Left ventricle myocardium superior (tissue), 1 donor: ENCODE results near the gene USP9Y. TPM values are rescaled to one million over a fixed set of nuclear protein-coding genes. Genes with fewer than 3 reads are reported as not detected.
"Not testable (repeated sequence)": the region's sequence is repeated elsewhere in the genome, so short reads cannot be mapped to it uniquely, and the experiment has no call there.

Experiments used
- ATAC-seq: fragments of 200-7000 bp; cut with Tn5 transposase; one replicate; pipeline ENCODE4 v1.9.1; 2020; ENCODE audit warnings: mild to moderate bottlenecking, moderate library complexity
- DNase-seq: peaks from one replicate; pipeline ENCODE4 v3.0.0-alpha.2; 2020
- intact Hi-C: fragments of 100-400 bp; cut with micrococcal nuclease; formaldehyde crosslinking; loops from one replicate; pipeline ENCODE4 v1.11.0; 2022
- long read RNA-seq: library from polyadenylated mRNA; unstranded; transcript quantifications from one replicate; pipeline ENCODE4 v2.0.0, GENCODE V29; 2021
- total RNA-seq: library from RNA; stranded (reverse); fragmentation: NEBNext Ultra II Directional; extraction: Animal tissue kit (Norgen Biotek cat#: 25700); gene quantifications from one replicate; pipeline ENCODE4 v1.2.1, GENCODE V29; 2021
- donor health status: DM: no; HTN: yes; CAD: no; lungs with severe emphysema.

Gene USP9Y
- 21.1 TPM for total RNA-seq
- long read RNA-seq, partial matches to known transcripts = 6 of 8 reads
- long read RNA-seq, other reads (novel, unspliced or antisense) = 2 of 8 reads

GRCh38 chrY:12701181-12701695, at the start of gene USP9Y:
TSS of gene USP9Y (plus strand) at chrY:12701231. CDS start at chrY:12709448, 8,217 bp downstream.
- intact Hi-C loops = no loop called here
- DNase-seq = no peak
- no peak for ATAC-seq

- intact Hi-C loops = no loop called here
- peak; percentile 82 for ATAC-seq
- DNase-seq = no peak
Measured at GRCh38 chrY:12651621-12652036, 49.4 kb upstream of the USP9Y start.

- intact Hi-C loops = no loop called here
- DNase-seq (peak; percentile 83), ATAC-seq (peak; percentile 97)
Measured at GRCh38 chrY:12661745-12662681, 39.0 kb upstream of the USP9Y start.

GRCh38 chrY:12662745-12663591, 38.1 kb upstream of the USP9Y start:
- peak; percentile 51 for ATAC-seq
- intact Hi-C loops = no loop called here

GRCh38 chrY:12663845-12664244, 37.2 kb upstream of the USP9Y start:
- intact Hi-C loops, ATAC-seq, DNase-seq: not testable (repeated sequence)

More at GRCh38 chrY:12662745-12663591, 38.1 kb upstream of the USP9Y start:
- peak; percentile 32 for DNase-seq

- ATAC-seq (no peak), DNase-seq (no peak)
- intact Hi-C loops = no loop called here
Measured at GRCh38 chrY:12678111-12678510, 22.9 kb upstream of the USP9Y start.

GRCh38 chrY:12681535-12681934, 19.5 kb upstream of the USP9Y start:
- no peak for ATAC-seq
- intact Hi-C loops = no loop called here
- no peak for DNase-seq

GRCh38 chrY:12688337-12688736, 12.7 kb upstream of the USP9Y start:
- intact Hi-C loops = no loop called here

GRCh38 chrY:12700087-12700486, 944 bp upstream of the USP9Y start:
- intact Hi-C loops = no loop called here
- ATAC-seq = no peak
- DNase-seq = no peak

More at GRCh38 chrY:12688337-12688736, 12.7 kb upstream of the USP9Y start:
- ATAC-seq (no peak), DNase-seq (no peak)

GRCh38 chrY:12702174-12702573, 1.1 kb downstream of the USP9Y start:
- DNase-seq = no peak
- intact Hi-C loops = no loop called here
- ATAC-seq = peak; percentile 85

GRCh38 chrY:12710460-12710859, 9.4 kb downstream of the USP9Y start:
- DNase-seq (no peak), ATAC-seq (no peak)
- intact Hi-C loops = no loop called here

- intact Hi-C loops = no loop called here
- DNase-seq (no peak), ATAC-seq (no peak)
Measured at GRCh38 chrY:12715376-12715775, 14.3 kb downstream of the USP9Y start.

- ATAC-seq (no peak), DNase-seq (no peak)
- intact Hi-C loops = no loop called here
Measured at GRCh38 chrY:12729746-12730145, 28.7 kb downstream of the USP9Y start.

GRCh38 chrY:12733625-12734024, 32.6 kb downstream of the USP9Y start:
- intact Hi-C loops = no loop called here
- no peak for ATAC-seq
- DNase-seq = no peak

- DNase-seq (no peak), ATAC-seq (peak; percentile 39)
- intact Hi-C loops = no loop called here
Measured at GRCh38 chrY:12734051-12734450, 33.0 kb downstream of the USP9Y start.

GRCh38 chrY:12741414-12741813, 40.4 kb downstream of the USP9Y start:
- ATAC-seq (no peak), DNase-seq (no peak)
- intact Hi-C loops = no loop called here

- no peak for ATAC-seq
- intact Hi-C loops = no loop called here
- no peak for DNase-seq
Measured at GRCh38 chrY:12742725-12743124, 41.7 kb downstream of the USP9Y start.

GRCh38 chrY:12744091-12744490, 43.1 kb downstream of the USP9Y start:
- ATAC-seq (no peak), DNase-seq (no peak)
- intact Hi-C loops = no loop called here

GRCh38 chrY:12749293-12749692, 48.3 kb downstream of the USP9Y start:
- intact Hi-C loops = no loop called here
- DNase-seq = no peak
- no peak for ATAC-seq

- no peak for DNase-seq
Measured at GRCh38 chrY:12752856-12753255, 51.8 kb downstream of the USP9Y start.

More at GRCh38 chrY:12752856-12753255, 51.8 kb downstream of the USP9Y start:
- ATAC-seq = no peak
- intact Hi-C loops = no loop called here
